ENCODE measurements around the gene ATP8A2. TPM values are rescaled to one million over a fixed set of nuclear protein-coding genes. Genes with fewer than 3 reads are reported as not detected.

The ATP8A2 gene
- total RNA-seq, 2 donors from 2014 or later = 1.6 to 2.9 TPM

DNA sequence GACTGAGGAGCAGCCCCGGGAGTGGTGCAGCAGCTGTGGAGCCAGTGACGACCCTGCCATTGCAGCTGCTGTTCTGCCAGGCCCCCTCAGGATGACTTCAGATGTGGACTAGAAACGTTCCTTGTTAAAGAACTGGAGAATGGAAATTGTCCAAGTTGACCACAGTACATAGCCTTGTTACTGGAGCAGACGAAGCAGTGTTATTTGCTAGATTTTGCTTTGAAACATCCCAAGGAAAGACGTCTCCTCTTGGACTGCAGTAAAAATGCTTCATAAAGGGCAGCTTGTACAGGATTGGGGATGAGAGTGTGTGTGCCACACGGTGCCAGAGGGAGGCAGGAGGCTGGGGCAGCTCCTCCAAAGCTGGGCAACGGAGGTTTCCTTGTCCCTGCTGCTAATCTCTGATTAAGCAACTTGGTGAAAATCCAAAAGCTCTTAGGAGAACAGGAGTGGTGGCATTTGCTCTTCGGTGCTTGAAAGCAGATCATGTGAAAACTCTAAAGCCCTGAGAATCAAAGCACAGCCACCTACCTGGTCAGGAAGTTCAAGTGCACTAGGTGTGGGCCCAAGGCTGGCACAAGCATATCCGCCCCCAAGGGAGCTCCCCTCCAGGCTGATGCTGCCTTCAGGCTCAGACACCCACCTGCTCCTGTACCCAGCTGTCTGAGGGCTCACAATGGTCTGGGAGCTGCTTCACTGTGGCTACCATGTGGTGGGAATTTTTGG is 645.6 kb downstream of the ATP8A2 start:
- Mint-ChIP-seq H3K36me3 (ENCODE audit: low read depth) (peaks cover 4% of the 10 kb centered on the region), H3K4me1 (peaks cover 15% of the 10 kb centered on the region), H3K9me3 (peaks cover 10% of the 10 kb centered on the region), H3K4me3 (no peak overlapping the region), H3K27ac (no peak overlapping the region), H3K27me3 (ENCODE audit: insufficient read depth) (peaks cover 13% of the 10 kb centered on the region)
- Histone ChIP-seq H3K36me3 (ENCODE audit: control insufficient read depth, insufficient read depth, low read length) (no peaks in the 10 kb centered on the region), H3K9ac (ENCODE audit: extremely low read depth, low read length, poor library complexity, severe bottlenecking) (no peak overlapping the region), H3K27ac (ENCODE audit: low read depth, low read length) (no peak overlapping the region), H3K4me3 (ENCODE audit: low read length) (no peak overlapping the region), H3K27me3 (ENCODE audit: control insufficient read depth, insufficient read depth, low read length, poor library complexity, severe bottlenecking) (peaks cover 23% of the 10 kb centered on the region), H3K9me3 (ENCODE audit: control insufficient read depth, low read length) (no peaks in the 10 kb centered on the region), H3K4me1 (ENCODE audit: control insufficient read depth, insufficient read depth, low read length) (no peaks in the 10 kb centered on the region)
- 90 to 91% methylated on average over 6 to 9 of the region's 9 CpGs for WGBS, 2 experiments (ENCODE audit: insufficient coverage in 1 of 2, insufficient read length in 1 of 2)
- DNase-seq = no peak
- TF ChIP-seq, protein P1, sequence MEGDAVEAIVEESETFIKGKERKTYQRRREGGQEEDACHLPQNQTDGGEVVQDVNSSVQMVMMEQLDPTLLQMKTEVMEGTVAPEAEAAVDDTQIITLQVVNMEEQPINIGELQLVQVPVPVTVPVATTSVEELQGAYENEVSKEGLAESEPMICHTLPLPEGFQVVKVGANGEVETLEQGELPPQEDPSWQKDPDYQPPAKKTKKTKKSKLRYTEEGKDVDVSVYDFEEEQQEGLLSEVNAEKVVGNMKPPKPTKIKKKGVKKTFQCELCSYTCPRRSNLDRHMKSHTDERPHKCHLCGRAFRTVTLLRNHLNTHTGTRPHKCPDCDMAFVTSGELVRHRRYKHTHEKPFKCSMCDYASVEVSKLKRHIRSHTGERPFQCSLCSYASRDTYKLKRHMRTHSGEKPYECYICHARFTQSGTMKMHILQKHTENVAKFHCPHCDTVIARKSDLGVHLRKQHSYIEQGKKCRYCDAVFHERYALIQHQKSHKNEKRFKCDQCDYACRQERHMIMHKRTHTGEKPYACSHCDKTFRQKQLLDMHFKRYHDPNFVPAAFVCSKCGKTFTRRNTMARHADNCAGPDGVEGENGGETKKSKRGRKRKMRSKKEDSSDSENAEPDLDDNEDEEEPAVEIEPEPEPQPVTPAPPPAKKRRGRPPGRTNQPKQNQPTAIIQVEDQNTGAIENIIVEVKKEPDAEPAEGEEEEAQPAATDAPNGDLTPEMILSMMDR (conservative IDR thresholded peaks at IDR 0.05) = no peak

DNA sequence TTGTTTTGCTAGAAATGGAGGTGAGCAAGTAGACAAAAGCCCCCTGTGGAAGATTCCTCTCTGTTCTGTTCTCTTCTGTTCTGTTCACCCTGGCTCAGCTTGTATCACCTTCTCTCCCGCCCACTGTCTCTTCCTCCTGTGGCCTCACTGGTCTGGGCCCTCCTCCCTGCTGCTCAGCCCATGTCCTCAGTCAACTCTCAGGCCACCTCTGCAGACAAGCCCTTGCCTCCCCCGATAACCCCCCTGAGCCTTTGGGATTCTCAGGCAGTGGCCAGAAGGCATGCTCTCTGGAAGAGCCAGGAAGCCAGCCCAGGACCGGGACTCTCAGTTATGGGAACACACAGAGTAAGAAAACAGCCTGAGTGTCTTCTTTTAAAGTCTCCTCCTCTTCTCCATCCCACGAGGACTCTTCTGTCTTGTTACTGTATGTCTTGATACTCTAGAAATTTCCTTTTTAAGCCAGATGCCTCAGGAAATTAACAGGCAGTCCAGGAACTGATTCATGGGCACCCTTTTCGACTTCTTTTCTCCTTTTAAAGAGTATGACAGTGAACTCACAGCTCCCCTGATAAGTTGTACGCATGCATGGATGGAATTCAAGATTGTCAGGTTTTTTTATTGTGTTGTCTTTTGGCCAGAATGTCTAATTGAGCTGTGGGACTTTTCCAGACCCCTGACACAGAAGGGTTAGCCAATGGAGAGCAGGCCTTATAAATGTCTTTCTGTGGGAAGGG is 646.3 kb downstream of the ATP8A2 start:
- Mint-ChIP-seq H3K9me3 (peaks cover 8% of the 10 kb centered on the region), H3K4me1 (peaks cover 15% of the 10 kb centered on the region), H3K4me3 (no peak overlapping the region), H3K27ac (no peak overlapping the region), H3K27me3 (ENCODE audit: insufficient read depth) (peaks cover 13% of the 10 kb centered on the region), H3K36me3 (ENCODE audit: low read depth) (peaks cover 4% of the 10 kb centered on the region)
- Histone ChIP-seq H3K36me3 (ENCODE audit: control insufficient read depth, insufficient read depth, low read length) (no peaks in the 10 kb centered on the region), H3K4me1 (ENCODE audit: control insufficient read depth, insufficient read depth, low read length) (no peaks in the 10 kb centered on the region), H3K9ac (ENCODE audit: extremely low read depth, low read length, poor library complexity, severe bottlenecking) (no peak overlapping the region), H3K4me3 (ENCODE audit: low read length) (no peak overlapping the region), H3K27ac (ENCODE audit: low read depth, low read length) (no peak overlapping the region), H3K9me3 (ENCODE audit: control insufficient read depth, low read length) (no peaks in the 10 kb centered on the region), H3K27me3 (ENCODE audit: control insufficient read depth, insufficient read depth, low read length, poor library complexity, severe bottlenecking) (peaks cover 23% of the 10 kb centered on the region)
- WGBS, 2 experiments (ENCODE audit: insufficient coverage in 1 of 2, insufficient read length in 1 of 2) = 88 to 100% methylated on average over 2 to 6 of the region's 6 CpGs
- no peak for DNase-seq
- TF ChIP-seq, protein P1 (conservative IDR thresholded peaks at IDR 0.05) = no peak

DNA sequence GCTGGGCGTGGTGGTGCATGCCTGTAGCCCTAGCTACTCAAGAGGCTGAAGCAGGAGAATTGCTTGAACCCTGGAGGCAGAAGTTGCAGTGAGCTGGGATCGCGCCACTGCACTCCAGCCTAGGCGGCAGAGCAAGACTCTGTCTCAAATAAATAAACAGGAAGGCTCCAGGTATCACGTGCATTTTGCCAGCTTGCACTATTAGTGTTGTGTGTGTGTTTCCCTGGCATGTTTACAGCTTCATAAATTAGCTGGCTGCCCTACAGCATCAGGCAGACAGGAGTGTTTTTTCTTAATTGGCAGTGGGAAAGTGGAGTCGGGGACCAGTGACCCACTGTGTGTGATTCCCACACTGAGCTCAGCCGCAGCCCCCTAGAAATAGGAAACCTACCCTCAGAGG is 647.5 kb downstream of the ATP8A2 start:
- no peak overlapping the region for H3K4me3 Mint-ChIP-seq
- DNase-seq = no peak
- H3K4me3 ChIP-seq (ENCODE audit: low read length) = no peak overlapping the region
- no peak overlapping the region for H3K27ac ChIP-seq (ENCODE audit: low read depth, low read length)
- WGBS, 2 experiments (ENCODE audit: insufficient coverage in 1 of 2, insufficient read length in 1 of 2) = 92 to 93% methylated on average over 4 to 7 of the region's 7 CpGs
- H3K36me3 ChIP-seq (ENCODE audit: control insufficient read depth, insufficient read depth, low read length) = no peaks in the 10 kb centered on the region
- peaks cover 15% of the 10 kb centered on the region for H3K4me1 Mint-ChIP-seq
- peaks cover 10% of the 10 kb centered on the region for H3K27me3 Mint-ChIP-seq (ENCODE audit: insufficient read depth)
- no peak overlapping the region for H3K27ac Mint-ChIP-seq
- H3K36me3 Mint-ChIP-seq (ENCODE audit: low read depth) = no peaks in the 10 kb centered on the region
- H3K9me3 ChIP-seq (ENCODE audit: control insufficient read depth, low read length) = no peaks in the 10 kb centered on the region
- TF ChIP-seq, protein P1 (conservative IDR thresholded peaks at IDR 0.05) = no peak
- no peaks in the 10 kb centered on the region for H3K4me1 ChIP-seq (ENCODE audit: control insufficient read depth, insufficient read depth, low read length)
- H3K27me3 ChIP-seq (ENCODE audit: control insufficient read depth, insufficient read depth, low read length, poor library complexity, severe bottlenecking) = peaks cover 23% of the 10 kb centered on the region
- peaks cover 3% of the 10 kb centered on the region for H3K9me3 Mint-ChIP-seq
- no peak overlapping the region for H3K9ac ChIP-seq (ENCODE audit: extremely low read depth, low read length, poor library complexity, severe bottlenecking)

All from endodermal cell (in vitro differentiated cells).